Right hindlimb (tissue), 1 donor: Measurements from ENCODE around the gene SCGB1D2.

Experiments
- DNase-seq: peaks from one replicate; pipeline ENCODE4 v3.0.0-alpha.2; 2018

SCGB1D2 gene

DNA sequence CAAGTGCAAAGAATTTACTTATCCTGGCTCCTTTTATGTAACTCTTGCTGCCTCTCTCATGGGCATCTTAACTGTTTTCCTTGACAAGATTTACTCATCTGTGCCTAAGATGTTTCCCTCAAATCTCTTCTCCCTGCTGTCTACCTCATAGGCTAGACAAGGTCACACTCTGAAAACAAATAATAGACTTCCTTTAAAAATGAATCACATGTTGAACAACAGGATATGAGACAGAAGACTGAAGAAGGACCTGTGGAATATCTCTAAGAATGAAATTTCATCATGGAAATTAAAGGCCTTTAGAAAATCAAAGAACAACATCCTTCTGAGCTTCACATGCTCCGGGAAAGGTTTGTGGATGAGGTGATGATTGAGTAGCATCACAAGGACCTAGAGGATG, 22.0 kb downstream of the SCGB1D2 start:
- no peak for DNase-seq

DNA sequence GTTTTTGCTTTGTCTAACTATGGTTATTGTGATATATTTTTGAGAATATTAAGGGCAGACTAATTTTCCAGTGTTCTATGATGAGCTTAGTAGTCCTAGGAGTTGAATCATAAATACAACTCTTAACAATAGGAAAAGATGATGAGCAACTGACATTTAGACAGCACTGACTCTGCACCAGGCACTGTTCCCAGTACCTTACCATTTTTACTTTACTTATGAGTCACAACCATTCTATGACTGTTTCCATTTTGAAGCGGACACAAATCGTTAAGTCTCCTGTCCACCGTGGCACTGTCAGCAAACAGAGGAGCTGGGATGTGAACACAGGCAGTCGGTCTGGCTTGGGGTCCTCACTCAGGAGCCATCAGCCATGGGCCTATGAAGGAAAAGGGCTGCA, 24.5 kb downstream of the SCGB1D2 start:
- no peak for DNase-seq

DNA sequence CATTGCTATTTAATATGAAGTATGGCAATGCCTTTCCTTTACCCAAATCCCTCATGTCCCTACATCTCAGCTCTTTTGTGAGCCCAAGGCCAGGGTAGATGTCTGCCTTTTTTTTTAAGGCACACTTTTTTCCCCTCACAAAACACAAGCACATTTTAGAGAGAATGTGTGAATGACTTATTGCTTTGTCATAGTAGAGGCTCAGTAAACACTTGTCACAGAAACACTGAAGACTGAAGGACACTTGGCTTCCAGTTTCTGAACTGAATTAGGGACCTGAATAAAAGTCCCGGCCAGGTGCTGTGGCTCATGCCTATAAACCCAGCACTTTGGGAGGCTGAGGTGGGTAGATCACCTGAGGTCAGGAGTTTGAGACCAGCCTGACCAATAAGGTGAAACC, 25.0 kb downstream of the SCGB1D2 start:
- no peak for DNase-seq

DNA sequence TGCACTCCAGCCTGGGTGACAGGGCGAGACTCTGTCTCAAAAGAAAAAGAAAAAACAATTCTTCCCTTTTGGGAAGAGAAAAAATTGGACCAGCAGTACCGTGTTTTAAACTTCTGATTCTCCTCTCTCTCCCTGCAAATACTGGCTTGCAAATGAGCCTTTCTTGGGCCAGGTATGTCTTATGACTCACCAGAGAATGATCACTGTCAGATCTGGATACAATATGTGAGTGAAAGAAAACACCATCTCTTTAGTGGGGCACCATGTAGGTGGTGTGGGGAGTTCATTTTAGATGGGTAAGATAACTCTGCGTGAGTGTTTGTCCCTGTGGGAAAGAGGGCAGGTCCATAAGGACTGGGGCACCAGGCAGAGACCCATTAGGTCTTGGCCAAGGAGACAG, 25.5 kb downstream of the SCGB1D2 start:
- no peak for DNase-seq

DNA sequence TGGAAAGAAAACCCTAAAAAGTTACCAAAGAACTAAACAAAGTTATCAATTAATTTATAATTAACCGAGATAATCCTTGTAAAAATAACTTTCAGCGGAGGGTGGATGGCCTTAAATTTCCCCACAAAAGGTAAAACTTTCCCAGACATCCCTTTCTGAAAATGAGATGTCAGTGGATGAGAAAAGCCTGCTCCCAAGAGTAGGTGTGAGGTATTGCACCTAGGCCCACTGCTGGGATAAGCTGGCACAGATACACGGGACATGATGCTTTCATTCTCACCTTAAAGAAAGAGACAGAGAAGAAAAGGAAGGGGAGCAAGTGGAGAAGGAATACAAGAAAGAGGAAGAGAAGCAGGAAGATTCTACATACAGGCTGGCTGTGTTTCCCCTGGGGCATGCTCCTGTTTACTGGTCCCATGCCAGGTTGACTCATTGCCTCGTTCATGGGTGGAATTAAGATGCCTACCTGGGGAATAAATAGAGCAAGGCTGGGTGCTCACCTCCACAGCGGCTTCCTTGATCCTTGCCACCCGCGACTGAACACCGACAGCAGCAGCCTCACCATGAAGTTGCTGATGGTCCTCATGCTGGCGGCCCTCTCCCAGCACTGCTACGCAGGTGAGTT, 27.7 kb downstream of the SCGB1D2 start, which contains the start of gene SCGB2A2:
Gene SCGB2A2 (plus strand): TSS at position 505 of the 625 bp plus-strand sequence. CDS start 59 bp downstream, at position 564.
- no peak for DNase-seq

DNA sequence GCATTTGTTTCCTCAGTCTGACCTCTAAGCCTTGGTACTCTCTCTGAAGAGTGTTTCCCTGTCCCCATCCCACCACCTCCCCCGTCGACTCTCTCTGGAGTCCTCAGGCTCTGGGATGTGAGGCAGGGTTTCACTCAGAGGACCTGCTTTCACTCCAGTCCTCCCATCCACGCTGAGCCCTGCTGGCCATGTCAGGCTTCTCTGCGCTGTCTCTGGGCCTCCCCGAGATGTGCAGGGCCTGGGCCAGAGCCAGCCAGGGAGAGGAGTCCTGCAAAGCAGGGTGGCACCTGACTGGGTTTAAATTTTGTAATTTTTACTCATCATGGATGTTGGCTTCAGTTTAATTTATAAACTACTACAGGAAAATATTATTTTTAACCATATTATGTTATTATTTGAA, 31.2 kb downstream of the SCGB1D2 start:
- no peak for DNase-seq

DNA sequence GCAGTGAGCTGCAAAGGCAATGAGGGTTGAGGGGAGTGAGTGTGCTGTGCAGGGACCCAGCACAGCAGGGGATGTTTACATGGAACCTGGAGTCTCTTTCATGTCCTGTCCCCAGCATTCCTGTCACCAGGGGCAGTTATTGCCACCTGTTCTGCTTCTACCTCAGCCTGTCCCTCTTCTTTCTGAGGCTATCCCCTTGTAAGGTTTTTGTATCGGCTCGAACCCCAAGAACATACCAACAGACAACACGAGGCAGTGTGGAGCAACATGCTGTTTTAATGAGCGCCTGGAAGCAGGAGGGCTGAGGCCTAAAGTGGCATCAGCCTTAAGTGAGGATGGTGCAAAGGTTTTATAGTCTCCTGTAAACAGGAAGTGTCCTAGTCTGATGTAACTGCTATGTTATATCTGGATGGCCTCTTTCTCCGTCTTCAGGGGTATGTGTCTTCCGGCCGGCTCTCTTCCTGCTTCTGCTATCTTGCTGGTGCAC, 31.8 kb downstream of the SCGB1D2 start:
- DNase-seq: no peak

DNA sequence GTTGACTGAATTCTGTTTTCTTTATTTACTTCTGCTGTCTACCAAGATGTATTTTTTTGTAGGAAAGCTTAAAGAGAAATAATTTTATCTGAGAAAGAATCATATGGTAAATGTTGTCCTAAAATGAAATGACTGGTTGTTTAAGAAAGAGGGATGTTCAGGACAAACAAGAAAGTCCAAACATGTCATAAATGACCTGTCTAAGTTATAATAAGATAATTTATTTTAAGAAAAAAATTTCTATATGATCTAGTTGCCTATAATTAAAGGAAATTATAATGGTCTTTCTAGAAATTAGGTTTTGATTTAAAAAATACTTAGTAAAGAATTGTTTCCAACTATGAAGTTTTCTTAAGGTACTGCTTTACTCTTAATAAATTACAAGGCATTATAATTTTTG, 38.4 kb downstream of the SCGB1D2 start:
- DNase-seq: no peak
